Endothelial cell (in vitro differentiated cells): ENCODE measurements around the gene DHX34. TPM values are rescaled to one million over a fixed set of nuclear protein-coding genes. Genes with fewer than 3 reads are reported as not detected.
A peak's percentile ranks its signal among the peaks of the same experiment; 100 is the strongest.
"Not testable (repeated sequence)": the region's sequence is repeated elsewhere in the genome, so short reads cannot be mapped to it uniquely, and the experiment has no call there.

ENCODE experiments used
- DNase-seq: peaks from one replicate; pipeline ENCODE4 v3.0.0; 2021; ENCODE audit warnings: low spot score
- H3K27ac Mint-ChIP-seq: one replicate; pipeline ENCODE4 v1.8.0; 2021; ENCODE audit warnings: mixed read lengths, inconsistent platforms; ENCODE audit not compliant: unreplicated experiment
- H3K27me3 Mint-ChIP-seq: one replicate; pipeline ENCODE4 v1.8.0; 2021; ENCODE audit warnings: mild to moderate bottlenecking, moderate library complexity, mixed read lengths, inconsistent platforms; ENCODE audit not compliant: unreplicated experiment
- H3K36me3 Mint-ChIP-seq: one replicate; pipeline ENCODE4 v1.8.0; 2021; ENCODE audit warnings: mild to moderate bottlenecking, low read depth, mixed read lengths, inconsistent platforms; ENCODE audit not compliant: unreplicated experiment
- H3K4me1 Mint-ChIP-seq: one replicate; pipeline ENCODE4 v1.8.0; 2021; ENCODE audit warnings: mild to moderate bottlenecking, mixed read lengths, inconsistent platforms; ENCODE audit not compliant: unreplicated experiment
- H3K4me3 Mint-ChIP-seq: one replicate; pipeline ENCODE4 v1.8.0; 2021; ENCODE audit warnings: mild to moderate bottlenecking, mixed read lengths, inconsistent platforms; ENCODE audit not compliant: unreplicated experiment
- H3K9me3 Mint-ChIP-seq: one replicate; pipeline ENCODE4 v1.8.0; 2021; ENCODE audit warnings: mixed read lengths, inconsistent platforms; ENCODE audit not compliant: unreplicated experiment
- CTCF ChIP-seq: fragments of 200-600 bp; sonication (generic); IDR thresholded peaks from one replicate; pipeline ENCODE4 v1.5.0; 2021; ENCODE audit warnings: antibody characterized with exemption; ENCODE audit not compliant: unreplicated experiment
- long read RNA-seq: library from polyadenylated mRNA; unstranded; transcript quantifications from one replicate; pipeline ENCODE4 v2.0.0, GENCODE V29; 2020; ENCODE audit not compliant: unreplicated experiment
- total RNA-seq: library from RNA; stranded (reverse); fragmentation: NEBNext Ultra II Directional; extraction: Animal tissue kit (Norgen Biotek cat#: 25700); gene quantifications from one replicate; pipeline ENCODE4 v1.2.1, GENCODE V29; 2021; ENCODE audit not compliant: unreplicated experiment

The DHX34 gene
- 19.4 TPM for total RNA-seq
- long read RNA-seq, partial matches to known transcripts = 2 of 3 reads
- long read RNA-seq, other reads (novel, unspliced or antisense) = 1 of 3 reads

GRCh38 chr19:47348819-47349795, at the start of gene DHX34:
Gene DHX34 (plus strand): TSS chr19:47349315. CDS start chr19:47353031, 3,716 bp downstream.
- Mint-ChIP-seq H3K27me3 (peaks cover 7% of the 10 kb centered on the region), H3K36me3 (no peaks in the 10 kb centered on the region), H3K9me3 (no peaks in the 10 kb centered on the region), H3K27ac (peak within 1 kb of the TSS; percentile 64), H3K4me3 (peak within 1 kb of the TSS; percentile 99), H3K4me1 (peaks cover 18% of the 10 kb centered on the region)
- TF ChIP-seq CTCF = peak; percentile 98
- DNase-seq = peak; percentile 97

- H3K4me3 Mint-ChIP-seq, H3K27me3 Mint-ChIP-seq, H3K9me3 Mint-ChIP-seq, H3K36me3 Mint-ChIP-seq, DNase-seq, H3K27ac Mint-ChIP-seq, H3K4me1 Mint-ChIP-seq: not testable (repeated sequence)
Observed at GRCh38 chr19:47300867-47301266, 48.2 kb upstream of the DHX34 start.

GRCh38 chr19:47302249-47302648, 46.9 kb upstream of the DHX34 start:
- no peak for DNase-seq
- H3K4me3 Mint-ChIP-seq = no peak overlapping the region
- no peaks in the 10 kb centered on the region for H3K4me1 Mint-ChIP-seq
- TF ChIP-seq CTCF = no peak
- no peaks in the 10 kb centered on the region for H3K9me3 Mint-ChIP-seq
- H3K27me3 Mint-ChIP-seq = peaks cover 2% of the 10 kb centered on the region
- no peaks in the 10 kb centered on the region for H3K36me3 Mint-ChIP-seq
- no peak overlapping the region for H3K27ac Mint-ChIP-seq

GRCh38 chr19:47303966-47304365, 45.1 kb upstream of the DHX34 start:
- Mint-ChIP-seq H3K27ac (no peak overlapping the region), H3K9me3 (no peaks in the 10 kb centered on the region), H3K36me3 (no peaks in the 10 kb centered on the region), H3K4me3 (no peak overlapping the region), H3K4me1 (no peaks in the 10 kb centered on the region), H3K27me3 (peaks cover 2% of the 10 kb centered on the region)
- TF ChIP-seq CTCF = no peak
- DNase-seq = no peak

- peaks cover 4% of the 10 kb centered on the region for H3K27me3 Mint-ChIP-seq
Observed at GRCh38 chr19:47305309-47305751, 43.8 kb upstream of the DHX34 start.

More at GRCh38 chr19:47305309-47305751, 43.8 kb upstream of the DHX34 start:
- Mint-ChIP-seq H3K36me3 (no peaks in the 10 kb centered on the region), H3K9me3 (no peaks in the 10 kb centered on the region), H3K27ac (no peak overlapping the region), H3K4me1 (no peaks in the 10 kb centered on the region), H3K4me3 (no peak overlapping the region)
- peak; percentile 99 for TF ChIP-seq CTCF
- DNase-seq = peak; percentile 75
